Neural progenitor cell (in vitro differentiated cells): ENCODE measurements around the gene GSTO2. TPM values are rescaled to one million over a fixed set of nuclear protein-coding genes. Genes with fewer than 3 reads are reported as not detected.

Experiments used
- DNase-seq: peaks from one replicate; pipeline ENCODE4 v3.0.0-alpha.2; 2016; ENCODE audit warnings: low spot score
- H2AFZ ChIP-seq: fragments of 200-600 bp; sonication (generic); replicated peaks from 2 replicates; pipeline ENCODE4 v1.6.1; 2016; ENCODE audit warnings: antibody characterized with exemption
- H3F3A ChIP-seq: fragments of 200-600 bp; sonication (generic); 2 replicates; pipeline ENCODE4 v1.6.1; 2016; ENCODE audit warnings: antibody characterized with exemption, low read depth
- H3K27ac ChIP-seq: fragments of 200-600 bp; sonication (generic); 2 replicates; pipeline ENCODE4 v1.5.1; 2016; ENCODE audit warnings: mild to moderate bottlenecking
- H3K27me3 ChIP-seq: fragments of 200-600 bp; sonication (generic); 2 replicates; pipeline ENCODE4 v1.6.1; 2016; ENCODE audit warnings: mild to moderate bottlenecking, moderate library complexity
- H3K36me3 ChIP-seq: fragments of 200-600 bp; sonication (generic); 2 replicates; pipeline ENCODE4 v1.5.1; 2016
- H3K4me1 ChIP-seq: fragments of 200-600 bp; sonication (generic); 2 replicates; pipeline ENCODE4 v1.6.1; 2016; ENCODE audit warnings: mixed run types
- H3K4me2 ChIP-seq: fragments of 200-600 bp; sonication (generic); 2 replicates; pipeline ENCODE4 v1.6.1; 2016
- H3K4me3 ChIP-seq: fragments of 200-600 bp; sonication (generic); 2 replicates; pipeline ENCODE4 v1.5.1; 2016
- H3K79me2 ChIP-seq: fragments of 200-600 bp; sonication (generic); 2 replicates; pipeline ENCODE4 v1.6.1; 2016; ENCODE audit warnings: low read depth
- H3K9ac ChIP-seq: fragments of 200-600 bp; sonication (generic); 2 replicates; pipeline ENCODE4 v1.6.1; 2016
- H3K9me3 ChIP-seq: fragments of 200-600 bp; sonication (generic); 2 replicates; pipeline ENCODE4 v1.5.1; 2016; ENCODE audit warnings: low read depth
- H4K20me1 ChIP-seq: fragments of 200-600 bp; sonication (generic); 2 replicates; pipeline ENCODE4 v1.6.1; 2016; ENCODE audit warnings: low read depth
- H3K27ac Mint-ChIP-seq: 3 replicates; pipeline ENCODE4 v1.8.0; 2021; ENCODE audit warnings: mixed read lengths
- H3K27me3 Mint-ChIP-seq: 2 replicates; pipeline ENCODE4 v1.8.0; 2022; ENCODE audit warnings: low read depth, mild to moderate bottlenecking, inconsistent platforms, moderate library complexity, mixed read lengths; ENCODE audit not compliant: insufficient read depth
- H3K36me3 Mint-ChIP-seq: 3 replicates; pipeline ENCODE4 v1.8.0; 2021; ENCODE audit warnings: mixed read lengths
- H3K4me1 Mint-ChIP-seq: 3 replicates; pipeline ENCODE4 v1.8.0; 2021; ENCODE audit warnings: mixed read lengths
- H3K4me3 Mint-ChIP-seq: 3 replicates; pipeline ENCODE4 v1.8.0; 2021; ENCODE audit warnings: mild to moderate bottlenecking, moderate library complexity, mixed read lengths
- H3K9me3 Mint-ChIP-seq: 3 replicates; pipeline ENCODE4 v1.8.0; 2020; ENCODE audit warnings: mixed read lengths
- EZH2 ChIP-seq: fragments of 200-600 bp; sonication (generic); IDR thresholded peaks from 2 replicates; pipeline ENCODE4 v1.6.1; 2017; ENCODE audit warnings: antibody characterized with exemption, mild to moderate bottlenecking, moderate library complexity
- EZH2phosphoT487 ChIP-seq: fragments of 200-600 bp; sonication (generic); IDR thresholded peaks from 2 replicates; pipeline ENCODE4 v1.6.1; 2017; ENCODE audit warnings: antibody characterized with exemption
- total RNA-seq: library from RNA; depleted of rRNA; stranded (reverse); fragments of >200 nt; gene quantifications from 2 replicates; pipeline ENCODE4 v1.2.3, GENCODE V29; 2015; ENCODE audit warnings: low replicate concordance
- TF ChIP-seq, protein P1 (sequence below): fragments of 200-600 bp; sonication (generic); IDR thresholded peaks from 2 replicates; pipeline ENCODE4 v1.5.1; 2017; ENCODE audit warnings: antibody characterized with exemption, mild to moderate bottlenecking

The GSTO2 gene
- total RNA-seq, 1 donor from 2014 or later: 4.9 TPM

DNA sequence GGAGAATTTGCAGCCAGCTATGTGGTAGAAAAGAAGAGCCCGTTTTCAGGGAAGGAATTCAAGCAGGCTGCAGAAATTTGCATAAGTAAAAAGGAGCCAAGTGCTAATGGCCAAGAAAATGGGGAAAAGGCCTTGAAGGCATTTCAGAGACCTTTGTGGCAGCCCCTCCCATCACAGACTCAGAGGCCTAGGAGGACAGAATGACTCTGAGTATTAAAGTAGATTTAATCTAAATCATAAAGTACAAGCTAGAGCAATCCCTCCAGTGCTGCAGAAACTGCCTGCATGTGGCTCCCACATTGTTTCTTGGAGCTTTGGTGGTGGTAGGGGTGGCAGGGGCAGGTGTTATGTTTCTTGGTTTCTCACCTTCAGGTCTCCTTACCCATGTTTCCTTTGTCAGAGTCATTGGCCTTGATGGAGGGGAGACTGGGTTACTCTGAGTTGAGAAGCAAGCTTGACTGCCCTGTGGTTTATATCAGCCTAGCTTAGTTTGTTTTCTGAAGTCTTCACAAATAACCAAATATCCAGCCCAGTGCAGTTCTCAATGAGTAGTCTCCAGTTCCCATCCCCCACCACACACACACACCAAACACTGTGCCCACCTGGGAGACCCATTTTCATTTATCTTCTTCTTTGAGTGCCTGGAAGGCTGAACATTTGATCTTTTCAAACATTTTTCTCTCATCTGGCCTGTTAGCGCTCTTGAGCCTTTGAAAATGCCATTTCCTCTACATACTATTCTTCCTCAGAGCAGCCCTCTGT, 34.8 kb downstream of the GSTO2 start:
- H3K4me3 ChIP-seq: no peak overlapping the region
- H3K9me3 Mint-ChIP-seq: peaks cover 16% of the 10 kb centered on the region
- H3F3A ChIP-seq: no peaks in the 10 kb centered on the region
- no peak overlapping the region for H3K4me3 Mint-ChIP-seq
- TF ChIP-seq, protein P1, sequence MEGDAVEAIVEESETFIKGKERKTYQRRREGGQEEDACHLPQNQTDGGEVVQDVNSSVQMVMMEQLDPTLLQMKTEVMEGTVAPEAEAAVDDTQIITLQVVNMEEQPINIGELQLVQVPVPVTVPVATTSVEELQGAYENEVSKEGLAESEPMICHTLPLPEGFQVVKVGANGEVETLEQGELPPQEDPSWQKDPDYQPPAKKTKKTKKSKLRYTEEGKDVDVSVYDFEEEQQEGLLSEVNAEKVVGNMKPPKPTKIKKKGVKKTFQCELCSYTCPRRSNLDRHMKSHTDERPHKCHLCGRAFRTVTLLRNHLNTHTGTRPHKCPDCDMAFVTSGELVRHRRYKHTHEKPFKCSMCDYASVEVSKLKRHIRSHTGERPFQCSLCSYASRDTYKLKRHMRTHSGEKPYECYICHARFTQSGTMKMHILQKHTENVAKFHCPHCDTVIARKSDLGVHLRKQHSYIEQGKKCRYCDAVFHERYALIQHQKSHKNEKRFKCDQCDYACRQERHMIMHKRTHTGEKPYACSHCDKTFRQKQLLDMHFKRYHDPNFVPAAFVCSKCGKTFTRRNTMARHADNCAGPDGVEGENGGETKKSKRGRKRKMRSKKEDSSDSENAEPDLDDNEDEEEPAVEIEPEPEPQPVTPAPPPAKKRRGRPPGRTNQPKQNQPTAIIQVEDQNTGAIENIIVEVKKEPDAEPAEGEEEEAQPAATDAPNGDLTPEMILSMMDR: no peak
- no peak for TF ChIP-seq EZH2
- TF ChIP-seq EZH2phosphoT487: no peak
- peaks cover 10% of the 10 kb centered on the region for H3K4me1 ChIP-seq
- no peak overlapping the region for H3K4me2 ChIP-seq
- no peaks in the 10 kb centered on the region for H3K79me2 ChIP-seq
- peaks cover 2% of the 10 kb centered on the region for H3K27me3 Mint-ChIP-seq
- H3K27me3 ChIP-seq: no peaks in the 10 kb centered on the region
- no peaks in the 10 kb centered on the region for H4K20me1 ChIP-seq
- H2AFZ ChIP-seq: no peak overlapping the region
- no peak for DNase-seq
- H3K9ac ChIP-seq: no peak overlapping the region
- no peak overlapping the region for H3K27ac ChIP-seq
- no peaks in the 10 kb centered on the region for H3K36me3 ChIP-seq
- no peak overlapping the region for H3K27ac Mint-ChIP-seq
- H3K9me3 ChIP-seq: no peaks in the 10 kb centered on the region
- H3K36me3 Mint-ChIP-seq: peaks cover 5% of the 10 kb centered on the region
- H3K4me1 Mint-ChIP-seq: peaks cover 53% of the 10 kb centered on the region

DNA sequence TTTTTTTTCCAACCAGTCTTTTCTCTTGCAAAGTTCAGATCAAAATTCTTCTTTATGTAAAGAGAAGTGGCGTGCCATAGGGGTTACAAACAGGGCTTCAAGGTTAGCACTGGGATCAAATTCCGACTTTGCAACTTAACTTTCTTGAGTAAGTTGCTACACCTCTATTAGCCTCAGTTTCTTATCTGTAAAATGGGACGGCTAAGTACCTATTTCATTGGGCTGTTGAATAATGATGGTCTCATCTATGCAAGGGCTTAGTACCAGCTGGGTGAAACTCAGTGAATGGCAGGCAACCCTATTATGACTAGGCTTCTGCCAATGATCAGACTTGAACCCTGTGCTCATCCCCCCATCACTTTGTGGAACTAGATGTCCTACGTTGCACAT, 35.4 kb downstream of the GSTO2 start:
- peaks cover 8% of the 10 kb centered on the region for H3K36me3 Mint-ChIP-seq
- no peak overlapping the region for H3K27ac Mint-ChIP-seq

DNA sequence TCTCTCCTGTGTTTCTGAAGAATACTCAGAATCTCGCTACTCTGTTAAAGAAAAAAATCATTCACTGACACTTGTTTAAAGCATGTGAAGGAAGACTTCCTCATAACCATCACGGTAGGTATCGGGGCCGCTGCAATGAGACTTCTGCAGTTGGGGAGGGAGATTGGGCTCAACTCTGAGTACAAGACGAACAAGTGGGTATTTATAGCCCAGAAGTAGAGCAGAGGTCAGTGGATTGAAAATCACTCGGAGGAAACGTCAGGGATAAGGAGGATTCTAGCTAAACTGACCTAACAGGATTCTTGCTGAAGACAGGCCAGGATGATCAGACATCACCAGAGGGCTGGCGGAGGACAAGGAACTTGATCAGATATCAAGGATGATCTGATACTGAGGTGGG, 35.9 kb downstream of the GSTO2 start:
- Histone ChIP-seq H2AFZ (no peak overlapping the region), H3K36me3 (no peaks in the 10 kb centered on the region), H3K4me1 (peaks cover 10% of the 10 kb centered on the region), H3K9me3 (no peaks in the 10 kb centered on the region), H3K4me2 (no peak overlapping the region), H3K27ac (no peak overlapping the region), H4K20me1 (no peaks in the 10 kb centered on the region), H3K79me2 (no peaks in the 10 kb centered on the region), H3K4me3 (no peak overlapping the region), H3K9ac (no peak overlapping the region), H3K27me3 (no peaks in the 10 kb centered on the region), H3F3A (no peaks in the 10 kb centered on the region)
- Mint-ChIP-seq H3K4me3 (no peak overlapping the region), H3K9me3 (peaks cover 16% of the 10 kb centered on the region), H3K27me3 (peaks cover 2% of the 10 kb centered on the region), H3K36me3 (peaks cover 12% of the 10 kb centered on the region), H3K4me1 (peaks cover 51% of the 10 kb centered on the region), H3K27ac (no peak overlapping the region)
- no peak for DNase-seq
- TF ChIP-seq EZH2: no peak
- TF ChIP-seq, protein P1: no peak
- no peak for TF ChIP-seq EZH2phosphoT487

More for the DNA sequence above, 35.4 kb downstream of the GSTO2 start:
- peaks cover 2% of the 10 kb centered on the region for H3K27me3 Mint-ChIP-seq
- no peak overlapping the region for H3K9ac ChIP-seq
- no peaks in the 10 kb centered on the region for H3F3A ChIP-seq
- H3K4me2 ChIP-seq: no peak overlapping the region
- H3K4me1 ChIP-seq: peaks cover 10% of the 10 kb centered on the region
- H2AFZ ChIP-seq: no peak overlapping the region
- H3K27ac ChIP-seq: no peak overlapping the region
- H3K9me3 Mint-ChIP-seq: peaks cover 16% of the 10 kb centered on the region
- TF ChIP-seq EZH2 (no peak), EZH2phosphoT487 (no peak)
- TF ChIP-seq, protein P1: no peak
- H4K20me1 ChIP-seq: no peaks in the 10 kb centered on the region
- no peak for DNase-seq
- H3K9me3 ChIP-seq: no peaks in the 10 kb centered on the region
- no peak overlapping the region for H3K4me3 ChIP-seq
- no peaks in the 10 kb centered on the region for H3K27me3 ChIP-seq
- H3K4me1 Mint-ChIP-seq: peaks cover 53% of the 10 kb centered on the region
- H3K36me3 ChIP-seq: no peaks in the 10 kb centered on the region
- H3K4me3 Mint-ChIP-seq: no peak overlapping the region
- H3K79me2 ChIP-seq: no peaks in the 10 kb centered on the region
